HEK293 (cell line): ENCODE data around the gene SERGEF.

ENCODE experiments used
- CTCF ChIP-seq: fragments of 450-650 bp; formaldehyde crosslinking; IDR thresholded peaks from 2 replicates; pipeline ENCODE4 v1.5.1; 2016; ENCODE audit warnings: missing biosample characterization, missing genetic modification characterization
- HOXA7 ChIP-seq: sonication (generic); formaldehyde crosslinking; IDR thresholded peaks from 2 replicates; pipeline ENCODE4 v1.8.1; 2022; ENCODE audit warnings: missing genetic modification reagents, borderline replicate concordance
- REST ChIP-seq: fragments of 450-650 bp; formaldehyde crosslinking; IDR thresholded peaks from 2 replicates; pipeline ENCODE4 v1.5.1; 2016; ENCODE audit warnings: missing biosample characterization, missing genetic modification characterization
- ZBTB10 ChIP-seq: fragments of 450-650 bp; formaldehyde crosslinking; IDR thresholded peaks from 2 replicates; pipeline ENCODE4 v1.5.1; 2016; ENCODE audit warnings: missing biosample characterization, missing genetic modification characterization
- ZBTB49 ChIP-seq: fragments of 450-650 bp; formaldehyde crosslinking; IDR thresholded peaks from 2 replicates; pipeline ENCODE4 v1.5.1; 2016; ENCODE audit warnings: missing biosample characterization, missing genetic modification characterization, low read depth
- ZFP37 ChIP-seq: fragments of 450-650 bp; formaldehyde crosslinking; IDR thresholded peaks from 2 replicates; pipeline ENCODE4 v1.5.1; 2016; ENCODE audit warnings: missing biosample characterization, missing genetic modification characterization
- ZNF133 ChIP-seq: fragments of 450-650 bp; formaldehyde crosslinking; IDR thresholded peaks from 2 replicates; pipeline ENCODE4 v1.5.1; 2016; ENCODE audit warnings: missing biosample characterization, missing genetic modification characterization
- ZNF24 ChIP-seq: fragments of 450-650 bp; formaldehyde crosslinking; IDR thresholded peaks from 2 replicates; pipeline ENCODE4 v1.5.1; 2016; ENCODE audit warnings: missing biosample characterization, missing genetic modification characterization
- ZNF274 ChIP-seq, 2 experiments: fragments of 200-500 bp in 1 of 2; fragments of 450-650 bp in 1 of 2; sonication (Bioruptor generic) in 1 of 2; formaldehyde crosslinking in 1 of 2; IDR thresholded peaks; 2 replicates each; pipeline versions ENCODE4 v1.5.1 to v1.6.1; 2014 to 2016; ENCODE audit warnings: borderline replicate concordance in 1 of 2, inconsistent platforms in 1 of 2, low read length in 1 of 2, missing biosample characterization in 1 of 2, missing genetic modification characterization in 1 of 2
- ZNF391 ChIP-seq: fragments of 450-650 bp; formaldehyde crosslinking; IDR thresholded peaks from 2 replicates; pipeline ENCODE4 v1.5.1; 2016; ENCODE audit warnings: low read depth, missing biosample characterization, missing genetic modification characterization, borderline replicate concordance
- ZNF555 ChIP-seq: fragments of 450-650 bp; formaldehyde crosslinking; conservative IDR thresholded peaks from 2 replicates; pipeline ENCODE4 v1.5.1; 2017; ENCODE audit warnings: missing biosample characterization, mild to moderate bottlenecking, missing genetic modification characterization, inconsistent platforms

GRCh38 chr11:17814546-17814945 lies 198.3 kb downstream of the SERGEF start:
- no peak for TF ChIP-seq CTCF (tag by site-specific recombination)
- TF ChIP-seq ZNF391 (tag by site-specific recombination): no peak
- TF ChIP-seq HOXA7 (CRISPR knock-in tag): no peak
- TF ChIP-seq ZNF24 (tag by site-specific recombination): no peak
- no peak for TF ChIP-seq ZFP37 (tag by site-specific recombination)
- TF ChIP-seq REST (tag by site-specific recombination): no peak
- TF ChIP-seq ZBTB49 (tag by site-specific recombination): no peak
- TF ChIP-seq ZNF274 (IDR thresholded peaks at IDR 0.05; ENCODE audit: low read length): no peak
- no peak for TF ChIP-seq ZNF274 (tag by site-specific recombination; IDR thresholded peaks at IDR 0.05; ENCODE audit: borderline replicate concordance)
- no peak for TF ChIP-seq ZNF133
- no peak for TF ChIP-seq ZBTB10 (tag by site-specific recombination)
- no peak for TF ChIP-seq ZNF555 (tag by site-specific recombination)
